ENCODE data around the gene ZEB1.
A peak's percentile ranks its signal among the peaks of the same experiment; 100 is the strongest.

ZEB1 gene

GRCh38 chr10:31317652-31318381 is 1.2 kb upstream of the ZEB1 start:
- peaks cover 22% of the 10 kb centered on the region for H3K4me1 ChIP-seq (ENCODE audit: low read depth, poor library complexity, severe bottlenecking)
- peaks cover 43% of the 10 kb centered on the region for H3K79me2 ChIP-seq (ENCODE audit: insufficient read depth, low read depth)
- H3K4me3 ChIP-seq (IDR thresholded peaks at IDR 0.05; ENCODE audit: insufficient read depth, low read depth, low read length): peak overlapping the region; percentile 37
- H3K36me3 ChIP-seq (ENCODE audit: insufficient read depth): no peaks in the 10 kb centered on the region
- H3K27me3 ChIP-seq (ENCODE audit: insufficient read depth, low read depth): no peaks in the 10 kb centered on the region
- no peak for TF ChIP-seq CTCF (conservative IDR thresholded peaks at IDR 0.05; ENCODE audit: low read depth, low read length)
- peak overlapping the region; percentile 85; the same call in 1 of the 2 replicates for H3K9ac ChIP-seq
- H3K4me2 ChIP-seq: peak overlapping the region; percentile 55
- H3K27ac ChIP-seq: peak overlapping the region; percentile 87
- H2AFZ ChIP-seq (ENCODE audit: low read depth): peak overlapping the region; percentile 82
- 0 out of 2 replicates have a peak, but pooled peaks cover 8% of the 10 kb centered on the region for H4K20me1 ChIP-seq (ENCODE audit: insufficient read depth)

GRCh38 chr10:31318382-31318853 is 598 bp upstream of the ZEB1 start:
- H2AFZ ChIP-seq (ENCODE audit: low read depth): peak overlapping the region; percentile 82

GRCh38 chr10:31319602-31320549 is 860 bp downstream of the ZEB1 start:
- peak overlapping the region; percentile 85 for H3K9ac ChIP-seq
- peaks cover 63% of the 10 kb centered on the region for H3K79me2 ChIP-seq (ENCODE audit: insufficient read depth, low read depth)
- peak overlapping the region; percentile 99 for H3K4me2 ChIP-seq
- no peaks in the 10 kb centered on the region for H3K27me3 ChIP-seq (ENCODE audit: insufficient read depth, low read depth)
- no peak overlapping the region for H3K4me3 ChIP-seq (IDR thresholded peaks at IDR 0.05; ENCODE audit: insufficient read depth, low read depth, low read length)
- H2AFZ ChIP-seq (ENCODE audit: low read depth): peak overlapping the region; percentile 82; the same call in 1 of the 2 replicates
- H3K4me1 ChIP-seq (ENCODE audit: low read depth, poor library complexity, severe bottlenecking): peaks cover 39% of the 10 kb centered on the region
- H3K27ac ChIP-seq: peak overlapping the region; percentile 87
- H4K20me1 ChIP-seq (ENCODE audit: insufficient read depth): peaks cover 13% of the 10 kb centered on the region; the same call in 1 of the 2 replicates
- no peaks in the 10 kb centered on the region for H3K36me3 ChIP-seq (ENCODE audit: insufficient read depth)
- TF ChIP-seq CTCF (conservative IDR thresholded peaks at IDR 0.05; ENCODE audit: low read depth, low read length): no peak; the same call in 1 of the 2 replicates

More at GRCh38 chr10:31318382-31318853, 598 bp upstream of the ZEB1 start:
- Histone ChIP-seq H3K4me1 (ENCODE audit: low read depth, poor library complexity, severe bottlenecking) (peaks cover 28% of the 10 kb centered on the region), H3K79me2 (ENCODE audit: insufficient read depth, low read depth) (peaks cover 49% of the 10 kb centered on the region), H3K27ac (peak overlapping the region; percentile 87), H3K4me2 (peak overlapping the region; percentile 55), H3K4me3 (IDR thresholded peaks at IDR 0.05; ENCODE audit: insufficient read depth, low read depth, low read length) (peak overlapping the region; percentile 37), H3K9ac (peak overlapping the region; percentile 85), H3K27me3 (ENCODE audit: insufficient read depth, low read depth) (no peaks in the 10 kb centered on the region), H3K36me3 (ENCODE audit: insufficient read depth) (no peaks in the 10 kb centered on the region), H4K20me1 (ENCODE audit: insufficient read depth) (0 out of 2 replicates have a peak, but pooled peaks cover 8% of the 10 kb centered on the region)
- TF ChIP-seq CTCF (conservative IDR thresholded peaks at IDR 0.05; ENCODE audit: low read depth, low read length): no peak

GRCh38 chr10:31320550-31321211 is 1.7 kb downstream of the ZEB1 start:
- peaks cover 13% of the 10 kb centered on the region; the same call in 1 of the 2 replicates for H4K20me1 ChIP-seq (ENCODE audit: insufficient read depth)

More at GRCh38 chr10:31320550-31321211, 1.7 kb downstream of the ZEB1 start:
- peak overlapping the region; percentile 99 for H3K4me2 ChIP-seq
- H3K79me2 ChIP-seq (ENCODE audit: insufficient read depth, low read depth): peaks cover 69% of the 10 kb centered on the region
- H3K4me1 ChIP-seq (ENCODE audit: low read depth, poor library complexity, severe bottlenecking): peaks cover 39% of the 10 kb centered on the region
- H3K27me3 ChIP-seq (ENCODE audit: insufficient read depth, low read depth): no peaks in the 10 kb centered on the region
- peak overlapping the region; percentile 65 for H2AFZ ChIP-seq (ENCODE audit: low read depth)
- H3K27ac ChIP-seq: peak overlapping the region; percentile 87
- TF ChIP-seq CTCF (conservative IDR thresholded peaks at IDR 0.05; ENCODE audit: low read depth, low read length): no peak
- H3K36me3 ChIP-seq (ENCODE audit: insufficient read depth): no peaks in the 10 kb centered on the region
- H3K4me3 ChIP-seq (IDR thresholded peaks at IDR 0.05; ENCODE audit: insufficient read depth, low read depth, low read length): no peak overlapping the region
- peak overlapping the region; percentile 64 for H3K9ac ChIP-seq
